GM15510 (cell line): ENCODE data around the gene ATG16L1.

ENCODE experiments used
- POLR2A ChIP-seq: IDR thresholded peaks from 3 replicates; pipeline ENCODE4 v1.6.1; 2011; ENCODE audit warnings: borderline replicate concordance; ENCODE audit not compliant: insufficient read length; ENCODE audit errors: extremely low read depth

ATG16L1 gene

GRCh38 chr2:233243348-233243747 lies 8.1 kb upstream of the ATG16L1 start:
- no peak for TF ChIP-seq POLR2A

GRCh38 chr2:233244818-233245217 lies 6.7 kb upstream of the ATG16L1 start:
- no peak for TF ChIP-seq POLR2A

GRCh38 chr2:233245406-233245805 lies 6.1 kb upstream of the ATG16L1 start:
- TF ChIP-seq POLR2A, result no peak

GRCh38 chr2:233247116-233247515 lies 4.4 kb upstream of the ATG16L1 start:
- no peak for TF ChIP-seq POLR2A

- no peak for TF ChIP-seq POLR2A
Observed at GRCh38 chr2:233247744-233248143, 3.7 kb upstream of the ATG16L1 start.

GRCh38 chr2:233248999-233249398 lies 2.5 kb upstream of the ATG16L1 start:
- TF ChIP-seq POLR2A, result no peak

- no peak for TF ChIP-seq POLR2A
Observed at GRCh38 chr2:233250568-233250967, 905 bp upstream of the ATG16L1 start.

GRCh38 chr2:233250985-233251305 lies 528 bp upstream of the ATG16L1 start:
- no peak for TF ChIP-seq POLR2A

GRCh38 chr2:233252227-233252626 lies 754 bp downstream of the ATG16L1 start:
- no peak for TF ChIP-seq POLR2A

GRCh38 chr2:233255151-233255550 lies 3.7 kb downstream of the ATG16L1 start:
- no peak for TF ChIP-seq POLR2A

- no peak for TF ChIP-seq POLR2A
Observed at GRCh38 chr2:233256048-233256447, 4.6 kb downstream of the ATG16L1 start.

GRCh38 chr2:233258211-233258610 lies 6.7 kb downstream of the ATG16L1 start:
- no peak for TF ChIP-seq POLR2A

- no peak for TF ChIP-seq POLR2A
Observed at GRCh38 chr2:233259730-233260129, 8.3 kb downstream of the ATG16L1 start.

GRCh38 chr2:233260661-233261060 lies 9.2 kb downstream of the ATG16L1 start:
- no peak for TF ChIP-seq POLR2A

GRCh38 chr2:233261819-233262555 lies 10.5 kb downstream of the ATG16L1 start:
- no peak for TF ChIP-seq POLR2A

GRCh38 chr2:233262562-233262961 lies 11.1 kb downstream of the ATG16L1 start:
- no peak for TF ChIP-seq POLR2A
